ENCODE measurements around the gene MPEG1. TPM values are rescaled to one million over a fixed set of nuclear protein-coding genes. Genes with fewer than 3 reads are reported as not detected.
A peak's percentile ranks its signal among the peaks of the same experiment; 100 is the strongest.

Gene MPEG1
- total and polyA plus RNA-seq, 2 experiments from 2014 or later = not detected

GRCh38 chr11:59225017-59225416 is 12.3 kb upstream of the MPEG1 start:
- H3K4me3 ChIP-seq = no peak overlapping the region
- no peaks in the 10 kb centered on the region for H3K9me2 ChIP-seq (ENCODE audit: insufficient read depth)
- no peak overlapping the region for H3K27ac ChIP-seq
- TF ChIP-seq EZH2 (IDR thresholded peaks at IDR 0.05; ENCODE audit: insufficient read depth, poor library complexity, severe bottlenecking) (no peak), EZH2phosphoT487 (IDR thresholded peaks at IDR 0.05; ENCODE audit: insufficient read depth, low read depth) (no peak)
- WGBS, 2 experiments (ENCODE audit: low coverage in 1 of 2, low lambda C conversion rate in 2 of 2, missing lambda C conversion rate in 2 of 2) = 57 to 76% methylated on average over 1 of the region's 1 CpG
- no peak for DNase-seq
- no peaks in the 10 kb centered on the region for H3K9me3 ChIP-seq (ENCODE audit: low read depth)
- H3K4me1 ChIP-seq (ENCODE audit: insufficient read depth) = peaks cover 22% of the 10 kb centered on the region
- H4K20me1 ChIP-seq (ENCODE audit: insufficient read depth) = no peaks in the 10 kb centered on the region
- no peaks in the 10 kb centered on the region for H3K79me2 ChIP-seq (ENCODE audit: insufficient read depth)
- no peak overlapping the region for H3K4me2 ChIP-seq (ENCODE audit: unreplicated experiment)
- H3F3A ChIP-seq (ENCODE audit: insufficient read depth) = peaks cover 21% of the 10 kb centered on the region
- no peaks in the 10 kb centered on the region; the same call in 1 of the 2 replicates for H3K27me3 ChIP-seq (replicated peaks; ENCODE audit: insufficient read depth)
- in situ Hi-C loops (cut with MboI) = no loop called here
- no peaks in the 10 kb centered on the region for H3K36me3 ChIP-seq (ENCODE audit: low read depth)
- H3K9ac ChIP-seq = no peak overlapping the region
- peak overlapping the region; percentile 35; the same call in 1 of the 2 replicates for H2AFZ ChIP-seq

GRCh38 chr11:59224351-59224928 is 11.7 kb upstream of the MPEG1 start:
- Histone ChIP-seq H3K9ac (no peak overlapping the region), H3K27ac (peak overlapping the region; percentile 11; the same call in 1 of the 2 replicates), H4K20me1 (ENCODE audit: insufficient read depth) (no peaks in the 10 kb centered on the region), H3K27me3 (replicated peaks; ENCODE audit: insufficient read depth) (peaks cover 1% of the 10 kb centered on the region), H3K4me2 (ENCODE audit: unreplicated experiment) (no peak overlapping the region), H3K9me2 (ENCODE audit: insufficient read depth) (no peaks in the 10 kb centered on the region), H3K79me2 (ENCODE audit: insufficient read depth) (no peaks in the 10 kb centered on the region), H3F3A (ENCODE audit: insufficient read depth) (peaks cover 21% of the 10 kb centered on the region), H3K9me3 (ENCODE audit: low read depth) (no peaks in the 10 kb centered on the region), H3K4me1 (ENCODE audit: insufficient read depth) (peaks cover 22% of the 10 kb centered on the region), H2AFZ (peak overlapping the region; percentile 35), H3K36me3 (ENCODE audit: low read depth) (no peaks in the 10 kb centered on the region), H3K4me3 (no peak overlapping the region)
- no peak for TF ChIP-seq EZH2 (IDR thresholded peaks at IDR 0.05; ENCODE audit: insufficient read depth, poor library complexity, severe bottlenecking)
- TF ChIP-seq EZH2phosphoT487 (IDR thresholded peaks at IDR 0.05; ENCODE audit: insufficient read depth, low read depth) = no peak
- DNase-seq = peak; percentile 60
- 11 to 16% methylated on average over 4 of the region's 4 CpGs for WGBS, 2 experiments (ENCODE audit: low coverage in 1 of 2, low lambda C conversion rate in 2 of 2, missing lambda C conversion rate in 2 of 2)
- in situ Hi-C loops (cut with MboI) = no loop called here

- in situ Hi-C loops (cut with MboI) = no loop called here
- no peaks in the 10 kb centered on the region for H3K9me2 ChIP-seq (ENCODE audit: insufficient read depth)
- 44 to 50% methylated on average over 2 of the region's 2 CpGs for WGBS, 2 experiments (ENCODE audit: low coverage in 1 of 2, low lambda C conversion rate in 2 of 2, missing lambda C conversion rate in 2 of 2)
- H3K4me3 ChIP-seq = no peak overlapping the region
- H3K27me3 ChIP-seq (replicated peaks; ENCODE audit: insufficient read depth) = peaks cover 9% of the 10 kb centered on the region
- H2AFZ ChIP-seq = no peak overlapping the region
- no peak for DNase-seq
- peaks cover 21% of the 10 kb centered on the region for H3F3A ChIP-seq (ENCODE audit: insufficient read depth)
- H3K9ac ChIP-seq = no peak overlapping the region
- H3K4me2 ChIP-seq (ENCODE audit: unreplicated experiment) = no peak overlapping the region
- no peaks in the 10 kb centered on the region for H3K9me3 ChIP-seq (ENCODE audit: low read depth)
- no peak overlapping the region for H3K27ac ChIP-seq
- peaks cover 22% of the 10 kb centered on the region for H3K4me1 ChIP-seq (ENCODE audit: insufficient read depth)
- no peaks in the 10 kb centered on the region for H3K36me3 ChIP-seq (ENCODE audit: low read depth)
- no peak for TF ChIP-seq EZH2 (IDR thresholded peaks at IDR 0.05; ENCODE audit: insufficient read depth, poor library complexity, severe bottlenecking)
- no peak for TF ChIP-seq EZH2phosphoT487 (IDR thresholded peaks at IDR 0.05; ENCODE audit: insufficient read depth, low read depth)
- H3K79me2 ChIP-seq (ENCODE audit: insufficient read depth) = no peaks in the 10 kb centered on the region
- H4K20me1 ChIP-seq (ENCODE audit: insufficient read depth) = no peaks in the 10 kb centered on the region
These were observed 10.9 kb upstream of the MPEG1 start for GRCh38 chr11:59223611-59224010.

- Histone ChIP-seq H3F3A (ENCODE audit: insufficient read depth) (peaks cover 21% of the 10 kb centered on the region), H3K9ac (no peak overlapping the region), H2AFZ (no peak overlapping the region), H3K36me3 (ENCODE audit: low read depth) (no peaks in the 10 kb centered on the region), H3K9me2 (ENCODE audit: insufficient read depth) (no peaks in the 10 kb centered on the region), H3K9me3 (ENCODE audit: low read depth) (no peaks in the 10 kb centered on the region), H3K79me2 (ENCODE audit: insufficient read depth) (no peaks in the 10 kb centered on the region), H3K4me2 (ENCODE audit: unreplicated experiment) (no peak overlapping the region), H3K27ac (no peak overlapping the region), H3K4me1 (ENCODE audit: insufficient read depth) (peaks cover 22% of the 10 kb centered on the region), H3K27me3 (replicated peaks; ENCODE audit: insufficient read depth) (peaks cover 14% of the 10 kb centered on the region), H4K20me1 (ENCODE audit: insufficient read depth) (no peaks in the 10 kb centered on the region), H3K4me3 (no peak overlapping the region)
- in situ Hi-C loops (cut with MboI) = no loop called here
- TF ChIP-seq EZH2phosphoT487 (IDR thresholded peaks at IDR 0.05; ENCODE audit: insufficient read depth, low read depth) = no peak
- no peak for TF ChIP-seq EZH2 (IDR thresholded peaks at IDR 0.05; ENCODE audit: insufficient read depth, poor library complexity, severe bottlenecking)
- WGBS, 2 experiments (ENCODE audit: low coverage in 1 of 2, low lambda C conversion rate in 2 of 2, missing lambda C conversion rate in 2 of 2) = 94 to 100% methylated on average over 1 of the region's 1 CpG
- DNase-seq = no peak
These were observed 10.4 kb upstream of the MPEG1 start for GRCh38 chr11:59223177-59223576.
